Globus pallidus (tissue), 1 donor: ENCODE results near the gene EPHB6.

Experiments used
- DNase-seq: peaks from one replicate; pipeline ENCODE4 v3.0.0-alpha.2; 2015; ENCODE audit warnings: low spot score

EPHB6 gene

DNA sequence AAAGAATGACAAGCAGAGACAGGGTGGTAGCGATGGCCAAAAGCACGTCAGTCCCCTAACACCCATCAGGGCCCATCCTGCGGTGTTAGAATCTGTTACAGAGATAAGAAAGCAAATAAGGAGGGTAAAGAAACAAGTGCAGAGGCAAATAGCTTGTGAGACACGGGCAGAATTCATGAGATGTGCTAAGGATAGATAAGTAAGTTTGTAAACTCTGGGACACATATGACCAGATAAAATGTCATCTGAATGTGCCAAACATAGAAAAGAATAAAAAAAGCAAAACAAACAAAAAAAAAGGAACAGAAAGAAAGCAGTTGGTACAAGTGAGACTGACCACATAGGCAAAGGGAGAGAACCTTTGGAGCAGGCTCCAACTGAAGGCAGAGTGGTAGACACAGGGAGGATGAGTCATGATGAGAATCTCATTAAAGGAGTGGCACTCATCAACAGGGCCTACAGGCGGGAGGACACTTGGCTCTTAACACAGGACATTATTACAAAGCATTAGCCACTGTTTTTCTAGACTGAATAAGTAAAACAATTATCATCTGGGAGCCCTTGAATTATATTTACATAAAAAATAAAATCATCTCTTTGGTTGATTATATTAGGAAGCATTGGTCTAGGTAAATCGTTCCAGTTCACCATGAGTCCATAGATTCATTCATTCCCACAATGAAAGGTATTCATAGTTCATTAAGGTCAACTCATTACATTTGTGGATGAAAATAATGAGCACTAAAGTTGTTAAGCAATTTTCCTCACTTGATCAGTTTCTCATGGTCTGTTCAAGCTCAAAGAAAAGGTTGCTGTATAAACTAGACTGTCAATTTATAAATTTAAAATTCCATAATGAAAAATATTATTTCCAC is 21.5 kb upstream of the EPHB6 start:
- DNase-seq = no peak

DNA sequence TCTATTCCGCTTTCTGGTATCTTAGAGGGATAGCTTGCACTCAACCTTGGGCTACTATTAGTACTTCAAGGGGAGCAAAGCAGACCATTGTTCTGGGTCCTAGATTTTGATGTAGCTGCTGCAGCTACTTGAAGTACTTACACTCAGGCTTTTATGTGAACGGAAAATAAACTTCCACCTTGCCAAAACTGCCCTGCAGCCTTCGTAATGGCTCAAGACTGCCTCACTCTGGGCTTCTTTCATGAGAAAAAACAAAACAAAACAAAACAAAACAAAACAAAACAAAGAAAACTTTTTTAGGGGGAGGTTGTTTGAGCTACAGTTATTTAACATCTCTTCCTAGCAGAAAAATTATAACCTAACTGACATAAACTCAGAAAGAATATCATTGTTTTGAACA is 19.4 kb upstream of the EPHB6 start:
- no peak for DNase-seq

DNA sequence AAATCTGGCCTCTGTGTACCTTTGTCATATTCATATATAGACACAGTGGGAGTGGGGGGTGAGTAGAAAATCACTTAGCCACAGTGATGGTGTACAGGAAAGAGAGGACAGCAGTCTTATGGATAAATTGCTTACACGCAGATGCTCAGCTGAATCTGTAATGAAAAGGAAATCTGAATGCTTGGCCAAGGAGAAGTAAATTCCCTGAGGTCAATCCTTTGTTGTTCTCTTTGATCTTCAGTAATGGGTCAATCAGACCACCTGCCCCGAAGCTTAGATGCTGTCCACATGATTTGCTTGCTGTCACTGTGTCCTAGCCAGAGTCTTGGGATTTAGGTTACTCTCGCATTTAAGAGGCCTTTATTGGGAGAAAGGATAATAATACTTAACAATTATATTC is 18.4 kb upstream of the EPHB6 start:
- DNase-seq = no peak

DNA sequence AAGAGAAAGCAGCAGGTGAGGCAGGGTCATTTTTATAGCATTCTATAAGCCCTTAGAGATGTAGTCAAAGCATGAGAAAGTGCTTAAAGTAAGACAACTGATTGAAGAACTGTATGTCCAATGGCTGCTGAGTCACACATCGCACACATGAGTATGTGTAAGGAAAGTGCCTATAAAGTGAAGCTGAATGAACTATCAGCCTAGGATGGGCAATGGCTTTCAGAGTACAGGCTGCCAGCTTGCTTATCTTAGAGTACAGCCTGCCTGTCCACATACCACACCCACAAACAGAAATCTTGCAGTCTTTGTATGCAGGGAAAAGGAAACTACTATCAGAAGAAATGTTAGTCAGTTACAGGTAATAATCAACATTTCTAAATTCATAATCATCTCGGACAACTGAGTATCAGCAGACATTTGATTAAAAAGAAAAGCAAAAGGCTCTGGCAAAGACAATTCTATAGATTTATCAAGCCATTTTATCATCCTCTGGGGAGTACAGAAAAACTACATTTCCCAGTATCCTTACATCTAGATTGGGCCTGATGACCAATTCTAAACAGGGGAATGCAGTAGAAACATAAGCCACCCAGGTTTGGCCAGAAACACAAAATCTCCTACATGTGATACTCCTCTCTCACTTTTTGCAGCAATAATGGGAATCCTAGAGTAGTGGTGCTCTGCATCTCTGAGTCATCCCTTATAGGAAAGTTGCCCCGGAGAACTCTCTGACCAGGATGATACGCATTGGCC is 16.2 kb upstream of the EPHB6 start:
- no peak for DNase-seq

DNA sequence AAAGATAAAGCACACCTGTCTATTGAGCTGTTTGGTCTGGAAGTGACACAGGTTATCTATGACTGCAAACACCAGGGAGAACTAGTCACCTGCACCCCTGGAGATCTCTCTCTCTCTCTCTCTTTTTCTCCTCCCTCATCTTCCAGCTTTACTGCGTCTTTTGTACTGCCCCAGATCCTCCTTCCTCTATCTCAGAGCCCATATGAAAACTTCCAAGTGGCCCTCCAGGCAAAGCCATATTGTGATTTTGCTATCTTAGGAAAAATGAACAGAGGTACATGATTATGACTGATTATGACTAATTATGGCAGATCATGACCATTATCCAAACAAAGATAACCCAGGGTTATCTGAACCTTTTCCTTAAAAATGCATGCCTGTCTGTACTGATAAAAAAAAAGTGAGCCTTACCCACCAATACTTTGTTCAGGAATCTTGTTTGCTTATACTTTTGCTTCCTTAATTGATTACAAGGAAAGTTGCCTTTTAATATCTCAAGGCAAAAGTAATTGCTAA is 12.6 kb upstream of the EPHB6 start:
- no peak for DNase-seq

DNA sequence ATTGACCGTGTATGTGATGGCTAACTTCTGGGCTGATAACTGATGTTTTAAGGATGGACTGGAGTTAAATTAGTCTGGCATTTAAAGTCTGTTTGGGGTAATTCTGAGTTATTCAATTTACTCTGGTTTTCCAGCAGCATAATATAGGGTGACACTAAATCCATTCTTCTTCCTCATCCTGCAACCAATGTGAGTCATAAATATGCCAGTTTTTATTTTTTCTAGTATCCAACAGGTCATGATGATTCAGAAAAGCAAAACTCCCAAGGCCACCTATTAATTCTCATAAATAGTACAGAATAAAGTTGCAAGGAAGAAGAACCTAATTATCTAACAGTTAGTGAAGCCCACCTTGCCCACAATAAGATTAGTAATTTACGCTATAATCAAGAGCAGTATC is 7.5 kb upstream of the EPHB6 start:
- DNase-seq = no peak

DNA sequence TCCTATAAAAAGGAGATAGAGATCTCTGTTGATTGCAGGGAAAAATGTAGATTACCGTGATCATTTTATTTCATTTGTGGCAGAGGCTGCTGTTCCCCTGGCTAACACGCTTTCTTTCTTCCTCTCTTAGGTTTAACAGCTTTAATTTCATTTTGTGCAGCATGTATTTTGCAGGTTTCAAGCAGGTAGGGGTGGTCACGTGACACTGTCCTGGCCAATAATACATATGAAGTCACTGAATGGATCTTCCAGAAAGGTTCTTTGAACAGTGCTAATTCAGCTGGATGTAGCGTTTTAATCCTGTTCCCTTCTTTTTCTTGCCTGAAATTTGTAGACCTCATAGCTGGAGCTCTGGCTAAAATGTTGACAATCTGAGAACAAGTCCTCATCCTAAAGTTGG is 3.6 kb upstream of the EPHB6 start:
- DNase-seq = no peak

DNA sequence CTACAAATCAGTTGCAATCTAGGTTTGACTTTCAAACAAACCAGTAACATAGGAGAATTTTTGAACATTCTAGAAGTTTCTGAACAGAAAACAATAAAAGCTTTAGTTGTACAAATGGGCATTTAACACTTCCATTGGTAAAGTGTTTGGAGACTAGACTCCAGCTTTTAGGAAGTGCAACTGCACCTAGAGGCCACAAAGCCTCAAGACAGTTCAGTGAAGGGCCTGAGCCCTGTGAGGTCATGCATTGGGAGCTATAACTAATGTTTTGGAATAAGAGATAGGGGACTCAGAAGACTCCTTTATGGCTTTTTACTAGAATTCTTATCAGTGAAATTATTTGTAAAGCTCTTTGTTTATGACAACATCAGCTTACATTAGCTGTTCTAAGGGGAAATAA is 3.0 kb upstream of the EPHB6 start:
- DNase-seq = no peak

DNA sequence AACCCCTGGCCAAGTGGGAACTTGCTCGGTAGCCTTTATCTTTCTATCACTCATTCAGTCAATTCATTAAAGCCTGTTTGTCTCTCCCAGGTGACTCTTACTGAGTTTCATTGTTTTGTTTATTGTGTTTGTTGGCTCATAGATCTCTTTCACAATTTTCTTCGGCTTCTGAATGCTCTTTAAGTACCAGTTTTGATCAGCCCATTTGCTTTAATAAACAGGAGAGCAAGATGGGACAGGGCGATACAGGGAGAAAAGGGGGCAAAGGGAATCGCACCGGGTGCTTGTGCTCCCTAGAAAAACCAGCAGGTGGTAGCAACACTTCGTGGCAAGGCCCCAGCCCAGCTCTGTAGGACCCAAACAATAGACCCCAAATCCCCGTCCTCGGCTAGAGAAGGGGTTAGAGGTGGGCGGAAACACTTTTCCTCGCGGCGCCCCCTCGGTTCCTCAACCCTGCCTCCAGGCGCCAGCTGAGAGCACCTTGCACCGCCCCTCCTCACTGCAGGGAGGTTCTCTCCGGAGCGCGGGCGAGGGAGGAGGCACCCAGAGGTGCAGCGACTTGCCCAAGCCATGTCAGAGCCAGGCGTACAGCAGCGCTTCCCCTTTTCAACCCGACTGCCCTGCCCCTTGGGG is 1.0 kb upstream of the EPHB6 start:
- peak; percentile 55 for DNase-seq

DNA sequence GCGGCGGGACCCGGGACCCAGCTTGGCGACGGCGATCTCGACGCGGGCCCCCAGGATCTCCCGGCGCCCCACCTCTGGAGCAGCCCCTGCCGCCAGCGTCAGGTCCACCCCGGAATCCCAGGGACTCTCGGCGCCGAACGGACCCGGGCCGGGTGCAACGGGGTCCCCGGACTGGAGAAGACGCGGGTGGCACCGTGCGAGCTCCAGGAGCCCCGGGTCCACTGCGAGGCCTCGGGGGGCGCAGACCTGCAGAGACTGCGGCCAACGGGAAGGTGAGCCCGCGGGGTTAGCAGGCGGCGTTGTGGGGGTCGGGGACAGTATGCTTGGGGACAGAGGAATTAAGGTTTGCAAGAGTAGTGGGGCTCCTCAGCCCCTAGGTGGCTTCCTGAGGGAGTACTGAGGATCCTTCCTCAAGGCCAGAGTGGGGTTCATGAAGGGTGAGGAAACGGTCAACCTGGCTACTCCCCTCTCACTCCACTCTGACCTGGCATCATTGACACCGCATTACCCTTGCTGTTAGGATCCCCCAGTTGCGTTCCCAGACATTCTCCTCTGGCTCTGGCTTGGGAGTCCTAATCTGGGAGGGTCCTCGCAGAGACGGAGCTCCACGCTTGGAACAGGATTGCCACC is 353 bp downstream of the EPHB6 start:
- DNase-seq = no peak

DNA sequence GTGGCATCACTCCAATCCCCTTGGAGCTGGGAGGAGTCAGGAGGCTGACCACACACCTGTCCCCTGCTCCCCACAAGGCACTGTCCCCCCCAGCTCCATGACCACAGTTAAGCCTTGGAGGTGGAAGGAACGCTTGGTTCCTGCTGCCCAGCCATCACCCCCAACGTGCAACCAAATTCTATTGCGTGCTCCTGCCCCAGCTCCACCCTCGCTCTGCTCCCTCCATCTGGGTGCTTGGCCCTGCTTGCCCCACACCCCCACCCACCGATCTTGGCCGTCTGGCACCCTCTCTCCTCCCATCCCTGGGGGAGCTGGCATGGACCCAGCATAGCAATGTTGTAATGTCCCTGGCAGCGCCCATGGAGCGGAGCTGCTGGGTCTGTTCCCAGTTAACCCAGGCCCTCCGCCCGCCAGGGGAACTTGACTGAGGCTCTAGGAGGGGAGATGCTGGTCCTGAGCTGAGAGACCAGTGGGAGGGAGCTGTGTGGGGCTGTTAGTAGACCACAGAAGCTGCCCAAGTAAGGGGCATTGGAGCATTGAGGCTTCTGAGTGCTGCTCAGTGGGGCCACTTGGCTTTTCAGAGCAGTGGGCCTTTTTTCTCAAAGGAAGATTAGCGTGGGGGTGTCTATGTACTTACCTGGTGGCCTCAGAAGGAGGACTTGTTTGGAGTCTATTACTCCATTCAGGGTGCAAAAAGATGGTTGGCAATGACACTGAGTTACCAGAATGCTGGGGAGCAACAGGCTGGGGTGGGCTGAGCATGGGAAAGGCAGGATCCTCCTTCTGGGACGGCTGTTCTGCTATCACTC is 1.1 kb downstream of the EPHB6 start:
- peak; percentile 20 for DNase-seq

DNA sequence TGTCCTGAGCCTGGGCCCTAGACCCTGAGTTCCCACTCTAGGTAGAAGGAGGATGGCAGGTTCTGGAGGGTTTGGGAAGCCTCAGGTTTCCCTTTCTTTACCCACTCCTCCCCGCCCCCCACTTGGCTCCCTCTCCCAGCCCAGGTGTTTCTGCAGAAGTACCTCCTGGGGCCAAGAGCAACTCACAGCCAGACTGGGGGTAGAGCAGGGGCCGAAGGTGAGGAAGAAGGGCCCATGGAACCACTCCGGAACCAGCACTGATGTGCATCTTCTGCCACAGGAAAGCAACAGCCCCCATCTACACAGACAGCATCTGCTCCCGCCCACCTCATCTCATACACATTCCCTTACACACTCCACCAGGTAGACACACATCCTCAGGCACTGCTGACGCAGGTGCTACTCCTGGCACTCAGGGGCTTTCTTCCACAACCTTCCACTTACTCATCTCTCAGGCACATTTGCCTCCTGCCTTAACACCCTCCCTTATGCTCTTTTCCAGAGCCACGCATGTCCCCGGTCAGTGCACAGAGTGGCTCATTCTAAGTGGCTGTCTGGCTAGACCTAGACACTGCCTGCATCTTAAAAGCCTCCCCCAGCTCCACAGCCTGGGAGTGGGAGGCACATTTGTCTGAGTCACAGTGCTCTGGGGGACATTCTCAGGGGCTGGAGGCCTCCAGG is 1.8 kb downstream of the EPHB6 start:
- no peak for DNase-seq

DNA sequence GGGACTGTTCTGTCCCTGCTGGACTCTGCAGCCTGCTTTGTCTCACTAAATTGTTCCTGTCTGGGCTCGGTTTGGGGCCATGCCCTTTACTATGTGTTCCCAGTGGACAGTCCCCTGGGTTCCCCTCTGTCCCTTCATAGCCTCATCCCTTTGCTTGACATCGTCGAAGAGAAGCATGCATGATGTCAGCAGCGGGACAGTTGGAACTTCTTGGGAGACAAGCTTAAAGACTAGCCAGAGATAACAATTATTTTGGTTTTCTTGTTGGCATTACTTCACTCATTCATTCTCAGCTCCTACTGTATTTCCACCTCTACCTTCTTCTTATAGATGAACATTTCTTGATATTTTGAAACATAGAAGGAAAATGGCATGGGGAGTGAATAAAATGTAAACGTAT is 2.7 kb downstream of the EPHB6 start:
- no peak for DNase-seq

DNA sequence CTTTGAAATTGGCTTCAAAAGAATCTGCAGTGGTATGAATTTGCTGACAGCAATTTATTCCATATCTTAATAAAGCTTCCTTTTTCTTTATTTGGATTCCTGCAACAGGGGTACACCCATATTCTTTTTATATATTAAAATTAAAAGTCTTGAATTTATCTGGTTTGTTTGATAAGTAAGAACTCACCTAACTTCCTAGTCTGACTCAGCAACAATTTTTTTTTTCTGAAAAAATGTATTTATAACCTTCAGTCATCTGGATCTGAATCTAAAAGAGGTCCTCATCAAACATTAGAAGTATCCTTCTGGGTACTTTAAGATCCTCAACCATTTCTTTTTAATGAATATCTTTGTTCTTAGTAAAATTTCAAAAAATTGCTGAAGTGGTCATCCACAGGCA is 4.5 kb downstream of the EPHB6 start:
- no peak for DNase-seq

DNA sequence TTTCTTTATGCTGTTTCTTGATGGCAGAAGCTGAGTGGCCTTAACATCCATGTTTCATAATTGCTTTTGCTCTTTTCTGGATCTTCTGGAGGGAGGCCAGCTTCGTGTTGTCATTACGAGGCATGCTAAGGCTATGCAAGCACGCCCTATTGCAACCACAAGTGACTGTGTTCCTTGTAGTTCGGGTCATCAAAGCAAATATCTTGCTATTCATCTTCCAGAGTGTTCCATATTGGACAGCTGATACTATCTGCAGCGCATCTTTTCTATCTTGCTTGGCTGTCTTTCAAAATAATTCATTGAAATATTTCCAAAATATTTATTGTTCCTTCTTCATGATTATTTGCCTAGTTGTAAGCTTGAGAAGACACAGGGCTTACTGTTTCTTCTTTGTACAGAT is 5.0 kb downstream of the EPHB6 start:
- DNase-seq = peak; percentile 11

DNA sequence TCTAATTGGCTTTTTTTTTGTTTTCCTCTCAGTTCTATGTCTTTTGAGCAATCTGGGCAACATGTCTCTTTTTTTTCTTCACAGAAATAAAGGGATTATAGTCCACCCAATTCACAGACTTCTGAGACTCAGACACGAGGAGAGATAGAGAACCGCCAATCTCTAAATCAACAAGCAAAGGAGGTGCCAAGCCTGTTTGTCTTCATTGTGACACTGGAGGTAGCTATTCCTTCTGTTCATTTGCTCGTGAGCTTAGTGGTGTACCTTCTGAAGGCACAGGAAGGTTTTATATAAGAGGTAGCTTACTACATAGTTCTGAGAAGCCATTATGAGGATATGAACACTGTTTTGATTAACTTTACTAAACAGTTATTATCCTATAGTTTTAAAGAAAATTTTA is 6.1 kb downstream of the EPHB6 start:
- no peak for DNase-seq

DNA sequence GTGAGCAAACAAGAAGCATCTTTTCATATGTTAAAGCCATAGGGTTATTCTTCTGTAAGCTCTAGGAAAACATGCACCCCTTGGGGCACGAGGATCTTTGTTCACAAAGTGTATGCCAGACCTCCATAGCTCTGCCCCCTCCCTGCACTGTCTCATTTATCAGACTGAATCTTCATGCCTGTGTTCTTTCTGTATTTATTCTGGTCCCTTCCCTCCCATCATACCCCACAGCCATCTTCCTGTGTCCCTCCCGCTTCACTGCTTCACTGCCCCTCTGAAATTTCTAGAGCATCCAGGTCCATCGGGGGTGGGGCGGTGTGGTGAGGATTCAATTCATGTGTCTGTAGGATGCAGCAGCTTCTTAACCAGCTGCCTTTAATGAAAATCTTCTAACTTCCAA is 7.5 kb downstream of the EPHB6 start:
- no peak for DNase-seq

DNA sequence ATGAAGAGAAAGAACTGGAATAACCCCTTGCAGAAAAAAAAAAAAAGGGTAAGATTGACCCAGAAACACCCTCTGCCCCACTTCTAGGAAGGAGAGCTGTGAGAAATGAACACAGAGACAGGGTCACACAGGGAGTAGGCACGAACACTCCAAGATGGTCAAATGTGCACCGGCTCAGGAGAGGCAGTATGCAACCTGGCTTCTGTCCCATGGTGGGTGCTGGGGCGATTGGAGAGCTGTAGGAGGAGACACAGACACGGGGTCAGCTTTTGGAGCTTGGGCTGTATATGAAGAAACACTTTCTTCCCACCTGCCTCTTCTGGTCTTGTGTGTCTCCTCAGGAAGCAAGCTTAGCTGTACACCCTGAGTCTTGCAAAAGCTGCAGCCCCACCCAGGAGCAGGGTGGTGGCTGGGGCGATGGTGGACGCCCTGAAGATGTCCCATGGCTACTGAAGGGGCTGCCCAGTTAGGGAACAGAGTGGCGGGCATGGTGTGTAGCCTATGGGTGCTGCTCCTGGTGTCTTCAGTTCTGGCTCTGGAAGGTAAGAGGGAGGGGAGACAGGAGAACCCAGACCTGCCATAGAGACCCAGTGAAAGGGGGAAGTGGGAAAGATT is 8.0 kb downstream of the EPHB6 start:
- DNase-seq = no peak

DNA sequence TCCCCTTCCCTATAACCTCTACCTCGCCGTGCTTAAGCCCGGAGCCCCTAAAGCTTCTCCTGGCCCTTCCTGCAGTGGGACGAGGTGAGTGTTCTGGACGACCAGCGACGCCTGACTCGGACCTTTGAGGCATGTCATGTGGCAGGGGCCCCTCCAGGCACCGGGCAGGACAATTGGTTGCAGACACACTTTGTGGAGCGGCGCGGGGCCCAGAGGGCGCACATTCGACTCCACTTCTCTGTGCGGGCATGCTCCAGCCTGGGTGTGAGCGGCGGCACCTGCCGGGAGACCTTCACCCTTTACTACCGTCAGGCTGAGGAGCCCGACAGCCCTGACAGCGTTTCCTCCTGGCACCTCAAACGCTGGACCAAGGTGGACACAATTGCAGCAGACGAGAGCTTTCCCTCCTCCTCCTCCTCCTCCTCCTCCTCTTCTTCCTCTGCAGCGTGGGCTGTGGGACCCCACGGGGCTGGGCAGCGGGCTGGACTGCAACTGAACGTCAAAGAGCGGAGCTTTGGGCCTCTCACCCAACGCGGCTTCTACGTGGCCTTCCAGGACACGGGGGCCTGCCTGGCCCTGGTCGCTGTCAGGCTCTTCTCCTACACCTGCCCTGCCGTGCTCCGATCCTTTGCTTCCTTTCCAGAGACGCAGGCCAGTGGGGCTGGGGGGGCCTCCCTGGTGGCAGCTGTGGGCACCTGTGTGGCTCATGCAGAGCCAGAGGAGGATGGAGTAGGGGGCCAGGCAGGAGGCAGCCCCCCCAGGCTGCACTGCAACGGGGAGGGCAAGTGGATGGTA is 9.2 kb downstream of the EPHB6 start:
- DNase-seq = no peak
